ENCODE results near the gene DDX51. TPM values are rescaled to one million over a fixed set of nuclear protein-coding genes. Genes with fewer than 3 reads are reported as not detected.

DDX51 gene
- total and polyA plus RNA-seq, 4 donors = 3.3 to 32.4 (median 14.6) TPM

GRCh38 chr12:132187646-132188450 is 43.7 kb upstream of the DDX51 start:
- H3K4me1 ChIP-seq (ENCODE audit: control insufficient read depth in 1 of 2, insufficient read depth in 2 of 2, low read length in 2 of 2) = no peaks in the 10 kb centered on the region
- no peak overlapping the region for H3K4me3 ChIP-seq (ENCODE audit: low read length in 2 of 2)
- H3K36me3 ChIP-seq (ENCODE audit: control insufficient read depth in 1 of 2, insufficient read depth in 2 of 2, low read length in 1 of 2) = no peaks in the 10 kb centered on the region
- intact Hi-C loops (cut with DNase I) = no loop called here
- 88 to 93% methylated on average over 35 of the region's 35 CpGs for WGBS, 2 donors
- no peaks in the 10 kb centered on the region for H3K27me3 ChIP-seq (ENCODE audit: control insufficient read depth in 1 of 2, insufficient read depth in 2 of 2, low read length in 1 of 2)
- peaks cover 2% of the 10 kb centered on the region for H3K9me3 ChIP-seq (ENCODE audit: control insufficient read depth, low read length)
- ATAC-seq (ENCODE audit: low FRiP score) (no peak), DNase-seq (no peak)
- H3K27ac ChIP-seq (ENCODE audit: low read depth in 1 of 2, low read length in 2 of 2) = no peak overlapping the region

- DNase-seq (no peak), ATAC-seq (ENCODE audit: low FRiP score) (no peak)
- Histone ChIP-seq H3K36me3 (ENCODE audit: control insufficient read depth in 1 of 2, insufficient read depth in 2 of 2, low read length in 1 of 2) (no peaks in the 10 kb centered on the region), H3K4me3 (ENCODE audit: low read length in 2 of 2) (no peak overlapping the region), H3K27me3 (ENCODE audit: control insufficient read depth in 1 of 2, insufficient read depth in 2 of 2, low read length in 1 of 2) (no peaks in the 10 kb centered on the region), H3K27ac (ENCODE audit: low read depth in 1 of 2, low read length in 2 of 2) (no peak overlapping the region), H3K4me1 (ENCODE audit: control insufficient read depth in 1 of 2, insufficient read depth in 2 of 2, low read length in 2 of 2) (no peaks in the 10 kb centered on the region), H3K9me3 (ENCODE audit: control insufficient read depth, low read length) (peaks cover 2% of the 10 kb centered on the region)
- WGBS, 2 donors = 85 to 88% methylated on average over 39 of the region's 39 CpGs
- intact Hi-C loops (cut with DNase I) = no loop called here
Measured at GRCh38 chr12:132186857-132187620, 42.9 kb upstream of the DDX51 start.

GRCh38 chr12:132186208-132186856 is 42.2 kb upstream of the DDX51 start:
- ATAC-seq (ENCODE audit: low FRiP score) = no peak
- H3K4me3 ChIP-seq (ENCODE audit: low read length in 2 of 2) = no peak overlapping the region
- WGBS, 2 donors = 35 to 41% methylated on average over 24 of the region's 24 CpGs

GRCh38 chr12:132185705-132186104 is 41.6 kb upstream of the DDX51 start:
- no peak for DNase-seq
- Histone ChIP-seq H3K27me3 (ENCODE audit: control insufficient read depth in 1 of 2, insufficient read depth in 2 of 2, low read length in 1 of 2) (no peaks in the 10 kb centered on the region), H3K4me1 (ENCODE audit: control insufficient read depth in 1 of 2, insufficient read depth in 2 of 2, low read length in 2 of 2) (no peaks in the 10 kb centered on the region), H3K4me3 (ENCODE audit: low read length in 2 of 2) (no peak overlapping the region), H3K27ac (ENCODE audit: low read depth in 1 of 2, low read length in 2 of 2) (no peak overlapping the region), H3K9me3 (ENCODE audit: control insufficient read depth, low read length) (peaks cover 2% of the 10 kb centered on the region), H3K36me3 (ENCODE audit: control insufficient read depth in 1 of 2, insufficient read depth in 2 of 2, low read length in 1 of 2) (no peaks in the 10 kb centered on the region)
- intact Hi-C loops (cut with DNase I) = no loop called here
- no peak for ATAC-seq (ENCODE audit: low FRiP score)
- WGBS, 2 donors = 60 to 62% methylated on average over 16 of the region's 16 CpGs

More at GRCh38 chr12:132186208-132186856, 42.2 kb upstream of the DDX51 start:
- intact Hi-C loops (cut with DNase I) = no loop called here
- DNase-seq = no peak
- H3K27ac ChIP-seq (ENCODE audit: low read depth in 1 of 2, low read length in 2 of 2) = no peak overlapping the region
- no peaks in the 10 kb centered on the region for H3K36me3 ChIP-seq (ENCODE audit: control insufficient read depth in 1 of 2, insufficient read depth in 2 of 2, low read length in 1 of 2)
- H3K27me3 ChIP-seq (ENCODE audit: control insufficient read depth in 1 of 2, insufficient read depth in 2 of 2, low read length in 1 of 2) = no peaks in the 10 kb centered on the region
- H3K9me3 ChIP-seq (ENCODE audit: control insufficient read depth, low read length) = peaks cover 2% of the 10 kb centered on the region
- H3K4me1 ChIP-seq (ENCODE audit: control insufficient read depth in 1 of 2, insufficient read depth in 2 of 2, low read length in 2 of 2) = no peaks in the 10 kb centered on the region

- ATAC-seq (ENCODE audit: low FRiP score) (no peak), DNase-seq (no peak)
- H3K4me3 ChIP-seq (ENCODE audit: low read length in 2 of 2) = no peak overlapping the region
- H3K9me3 ChIP-seq (ENCODE audit: control insufficient read depth, low read length) = peaks cover 2% of the 10 kb centered on the region
- WGBS, 2 donors = 78 to 84% methylated on average over 10 of the region's 10 CpGs
- no peak overlapping the region for H3K27ac ChIP-seq (ENCODE audit: low read depth in 1 of 2, low read length in 2 of 2)
- intact Hi-C loops (cut with DNase I) = no loop called here
- H3K36me3 ChIP-seq (ENCODE audit: control insufficient read depth in 1 of 2, insufficient read depth in 2 of 2, low read length in 1 of 2) = no peaks in the 10 kb centered on the region
- no peaks in the 10 kb centered on the region for H3K4me1 ChIP-seq (ENCODE audit: control insufficient read depth in 1 of 2, insufficient read depth in 2 of 2, low read length in 2 of 2)
- H3K27me3 ChIP-seq (ENCODE audit: control insufficient read depth in 1 of 2, insufficient read depth in 2 of 2, low read length in 1 of 2) = no peaks in the 10 kb centered on the region
Measured at GRCh38 chr12:132182711-132183365, 38.7 kb upstream of the DDX51 start.

- no peaks in the 10 kb centered on the region for H3K4me1 ChIP-seq (ENCODE audit: control insufficient read depth in 1 of 2, insufficient read depth in 2 of 2, low read length in 2 of 2)
- no peaks in the 10 kb centered on the region for H3K27me3 ChIP-seq (ENCODE audit: control insufficient read depth in 1 of 2, insufficient read depth in 2 of 2, low read length in 1 of 2)
- intact Hi-C loops (cut with DNase I) = no loop called here
- peaks cover 2% of the 10 kb centered on the region for H3K9me3 ChIP-seq (ENCODE audit: control insufficient read depth, low read length)
- no peak overlapping the region for H3K27ac ChIP-seq (ENCODE audit: low read depth in 1 of 2, low read length in 2 of 2)
- ATAC-seq (ENCODE audit: low FRiP score) (no peak), DNase-seq (no peak)
- H3K4me3 ChIP-seq (ENCODE audit: low read length in 2 of 2) = no peak overlapping the region
- no peaks in the 10 kb centered on the region for H3K36me3 ChIP-seq (ENCODE audit: control insufficient read depth in 1 of 2, insufficient read depth in 2 of 2, low read length in 1 of 2)
- WGBS, 2 donors = 88 to 91% methylated on average over 21 of the region's 21 CpGs
Measured at GRCh38 chr12:132182206-132182710, 38.1 kb upstream of the DDX51 start.

GRCh38 chr12:132181570-132182200 is 37.6 kb upstream of the DDX51 start:
- Histone ChIP-seq H3K9me3 (ENCODE audit: control insufficient read depth, low read length) (peaks cover 2% of the 10 kb centered on the region), H3K36me3 (ENCODE audit: control insufficient read depth in 1 of 2, insufficient read depth in 2 of 2, low read length in 1 of 2) (no peaks in the 10 kb centered on the region), H3K4me3 (ENCODE audit: low read length in 2 of 2) (no peak overlapping the region), H3K27me3 (ENCODE audit: control insufficient read depth in 1 of 2, insufficient read depth in 2 of 2, low read length in 1 of 2) (no peaks in the 10 kb centered on the region), H3K4me1 (ENCODE audit: control insufficient read depth in 1 of 2, insufficient read depth in 2 of 2, low read length in 2 of 2) (no peaks in the 10 kb centered on the region), H3K27ac (ENCODE audit: low read depth in 1 of 2, low read length in 2 of 2) (no peak overlapping the region)
- ATAC-seq (ENCODE audit: low FRiP score) (no peak), DNase-seq (no peak)
- intact Hi-C loops (cut with DNase I) = no loop called here
- 86 to 87% methylated on average over 29 to 33 of the region's 33 CpGs for WGBS, 2 donors
